ENCODE measurements around the gene EDN2. TPM values are rescaled to one million over a fixed set of nuclear protein-coding genes. Genes with fewer than 3 reads are reported as not detected.

EDN2 gene
- polyA plus RNA-seq, 1 experiment = 0.19 TPM

DNA sequence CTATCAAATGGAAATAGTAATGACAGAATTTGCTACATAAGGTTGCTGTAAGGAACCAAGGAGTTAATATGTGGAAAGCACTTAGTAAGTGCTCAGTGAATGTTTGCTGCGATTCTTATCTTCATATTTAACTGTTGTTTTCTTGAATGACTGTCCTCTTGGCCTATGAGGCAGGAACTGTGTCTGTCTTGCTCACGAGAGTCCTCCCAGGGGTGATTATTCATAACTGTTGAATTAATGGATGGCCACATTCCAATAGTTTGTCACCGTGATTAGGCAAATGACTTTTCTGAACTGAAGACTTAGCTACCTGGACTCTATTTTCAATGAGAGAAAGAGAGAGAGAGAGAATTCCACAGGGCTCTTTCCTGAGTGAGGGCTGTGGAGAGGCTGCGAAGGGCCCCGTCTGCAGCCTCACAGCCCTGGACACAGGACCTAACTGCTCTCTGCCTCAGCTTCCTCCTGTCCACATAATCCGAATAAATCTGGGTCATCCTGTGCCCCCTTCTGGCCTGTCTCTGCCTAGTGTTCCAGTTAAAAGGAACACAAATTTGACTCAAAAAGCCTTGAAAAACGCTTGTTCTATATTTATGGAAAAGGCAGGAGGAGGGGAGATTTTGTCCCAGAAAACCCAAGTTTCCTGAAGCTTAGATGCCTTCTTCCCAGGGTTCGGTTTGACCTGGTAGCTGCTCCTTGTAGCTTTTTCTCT is 8.5 kb downstream of the EDN2 start:
- Histone ChIP-seq H3K9me3 (ENCODE audit: control insufficient read depth, insufficient read depth, low read length) (no peaks in the 10 kb centered on the region), H3K27me3 (ENCODE audit: control insufficient read depth, insufficient read depth, low read length) (no peaks in the 10 kb centered on the region), H3K27ac (ENCODE audit: low read depth, low read length) (no peak overlapping the region), H3K4me3 (ENCODE audit: low read depth, low read length) (no peak overlapping the region)
- ChIA-PET CTCF (interaction anchor here (1.3 to 1.5 kb wide), 3 partner anchors 12 to 42 kb away, joined by 3 to 7 read pairs (median 4); no protein-coding TSS in a partner anchor), POLR2A (no interaction called here)
- TF ChIP-seq CTCF (IDR thresholded peaks at IDR 0.05; ENCODE audit: low read depth, low read length) = peak; percentile 14; the same call in 1 of the 2 replicates
- DNase-seq (ENCODE audit: low read depth, low spot score) = no peak

DNA sequence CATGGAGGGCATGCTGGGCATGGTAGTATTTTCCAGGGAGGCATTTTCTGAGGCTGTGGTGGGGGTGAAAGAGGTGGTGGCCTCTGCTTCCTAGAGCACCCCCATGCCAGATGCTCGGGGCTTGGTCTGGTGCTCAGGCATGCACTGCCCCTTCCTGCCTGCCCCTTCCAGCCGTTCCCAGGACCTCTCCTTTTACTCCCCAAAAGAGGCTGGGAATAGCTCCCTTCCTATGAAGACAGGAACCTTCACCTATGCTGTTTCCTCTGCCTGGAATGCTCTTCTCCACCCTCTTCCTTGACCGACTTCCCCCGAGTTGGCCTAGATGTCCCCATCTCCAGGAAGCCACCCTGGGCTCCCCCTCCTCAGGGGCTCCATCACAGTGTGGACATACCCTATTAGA is 9.1 kb downstream of the EDN2 start:
- no peak overlapping the region for H3K4me3 ChIP-seq (ENCODE audit: low read depth, low read length)
- H3K9me3 ChIP-seq (ENCODE audit: control insufficient read depth, insufficient read depth, low read length) = no peaks in the 10 kb centered on the region
- no peak for DNase-seq (ENCODE audit: low read depth, low spot score)
- peaks cover 2% of the 10 kb centered on the region for H3K27me3 ChIP-seq (ENCODE audit: control insufficient read depth, insufficient read depth, low read length)
- ChIA-PET CTCF (interaction anchor here (0.8 to 1.4 kb wide), 3 partner anchors 10 to 42 kb away, joined by 3 to 7 read pairs (median 4); no protein-coding TSS in a partner anchor), POLR2A (no interaction called here)
- TF ChIP-seq CTCF (IDR thresholded peaks at IDR 0.05; ENCODE audit: low read depth, low read length) = no peak
- H3K27ac ChIP-seq (ENCODE audit: low read depth, low read length) = no peak overlapping the region

GRCh38 chr1:41474490-41475271 is 9.8 kb downstream of the EDN2 start:
- no peak overlapping the region for H3K4me3 ChIP-seq (ENCODE audit: low read depth, low read length)
- no peaks in the 10 kb centered on the region for H3K9me3 ChIP-seq (ENCODE audit: control insufficient read depth, insufficient read depth, low read length)
- peaks cover 4% of the 10 kb centered on the region for H3K27me3 ChIP-seq (ENCODE audit: control insufficient read depth, insufficient read depth, low read length)
- ChIA-PET CTCF (interaction anchor here (0.8 kb wide), 1 partner anchor 11 kb away, joined by 3 read pairs; no protein-coding TSS in a partner anchor), POLR2A (no interaction called here)
- no peak overlapping the region for H3K27ac ChIP-seq (ENCODE audit: low read depth, low read length)
- no peak for DNase-seq (ENCODE audit: low read depth, low spot score)
- no peak for TF ChIP-seq CTCF (IDR thresholded peaks at IDR 0.05; ENCODE audit: low read depth, low read length)

DNA sequence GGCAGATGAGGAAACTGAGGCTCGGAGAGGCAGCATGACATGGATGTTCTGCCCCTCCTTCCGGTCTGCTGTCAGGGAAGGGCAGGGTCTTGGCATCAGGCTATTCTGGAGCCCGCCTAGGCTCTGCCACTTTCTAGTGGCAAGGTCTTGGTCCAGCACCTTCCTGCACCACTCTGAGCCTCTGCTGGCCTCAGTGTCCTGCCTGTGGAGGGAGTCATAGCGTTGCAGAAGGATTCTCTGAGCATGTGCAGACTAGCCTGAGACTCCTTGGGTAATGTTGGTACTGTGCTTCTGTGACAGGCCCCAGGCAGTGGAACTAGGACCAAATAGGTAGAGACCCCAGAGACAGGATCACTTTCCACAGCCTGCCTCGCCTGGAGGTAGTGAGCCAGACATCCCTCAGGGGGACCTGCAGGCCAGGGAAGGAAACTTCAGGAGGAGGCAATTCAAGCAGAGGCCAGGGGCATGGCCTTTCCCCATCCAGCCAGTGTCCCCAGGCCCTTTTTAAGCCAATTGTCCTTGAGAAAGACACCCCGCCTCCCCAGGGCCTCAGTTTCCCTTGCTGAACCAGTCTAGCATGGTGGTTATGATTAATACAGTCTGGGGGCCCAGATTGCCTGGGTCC is 10.6 kb downstream of the EDN2 start:
- TF ChIP-seq CTCF (IDR thresholded peaks at IDR 0.05; ENCODE audit: low read depth, low read length) = no peak
- H3K27ac ChIP-seq (ENCODE audit: low read depth, low read length) = no peak overlapping the region
- no peaks in the 10 kb centered on the region for H3K9me3 ChIP-seq (ENCODE audit: control insufficient read depth, insufficient read depth, low read length)
- no peak for DNase-seq (ENCODE audit: low read depth, low spot score)
- peaks cover 5% of the 10 kb centered on the region for H3K27me3 ChIP-seq (ENCODE audit: control insufficient read depth, insufficient read depth, low read length)
- H3K4me3 ChIP-seq (ENCODE audit: low read depth, low read length) = no peak overlapping the region
- CTCF ChIA-PET = no interaction called here
- POLR2A ChIA-PET = no interaction called here
